Measurements from ENCODE around the gene EPDR1.

EPDR1 gene

DNA sequence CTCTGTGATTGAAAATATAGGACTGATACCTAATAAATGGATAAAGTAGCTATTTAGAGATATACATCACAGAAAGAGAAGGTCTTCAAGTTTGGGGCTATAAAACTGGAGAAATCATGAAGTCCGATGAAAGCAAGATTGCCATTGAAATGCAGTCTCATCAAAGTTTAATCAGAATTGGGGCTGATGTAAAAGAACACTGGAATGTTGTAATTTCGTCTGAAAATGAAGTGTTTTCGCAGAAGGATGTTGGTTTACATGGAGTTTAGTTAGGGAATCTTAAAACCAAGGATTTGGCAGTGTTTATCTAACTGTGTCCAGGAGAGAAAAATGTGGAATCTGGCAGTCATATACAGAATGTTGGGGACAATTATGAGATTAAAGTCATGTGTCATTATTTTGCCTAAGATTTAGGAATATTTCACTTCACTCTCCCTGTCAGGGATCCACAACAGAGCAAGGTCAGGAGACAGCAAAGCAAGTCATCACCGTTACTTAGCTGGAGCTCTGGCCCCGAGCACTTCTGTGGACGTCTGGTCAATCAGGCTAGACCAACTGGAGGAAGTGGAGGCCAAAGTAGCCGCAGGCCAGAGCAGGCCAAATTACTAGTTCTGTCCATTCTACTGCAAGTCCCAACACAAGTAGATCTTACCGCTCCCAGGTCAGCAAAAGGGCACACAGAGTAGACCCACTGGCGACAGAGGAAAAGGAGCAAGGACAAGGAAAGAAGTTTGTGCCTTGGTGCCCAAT lies 37.0 kb downstream of the EPDR1 start:
- H3K27ac ChIP-seq (ENCODE audit: low read length): no peak overlapping the region
- no peaks in the 10 kb centered on the region for H3K4me1 ChIP-seq (ENCODE audit: control insufficient read depth in 1 of 2, insufficient read depth in 2 of 2, low read length in 2 of 2)
- H3K27me3 ChIP-seq (ENCODE audit: low read depth, low read length): no peaks in the 10 kb centered on the region
- no peaks in the 10 kb centered on the region for H3K36me3 ChIP-seq (ENCODE audit: control insufficient read depth in 1 of 2, insufficient read depth in 2 of 2, low read length in 2 of 2)
- H3K9me3 ChIP-seq (ENCODE audit: control insufficient read depth in 1 of 2, low read length in 2 of 2): no peaks in the 10 kb centered on the region
- H3K4me3 ChIP-seq (ENCODE audit: low read depth in 1 of 2, low read length in 2 of 2): no peak overlapping the region

DNA sequence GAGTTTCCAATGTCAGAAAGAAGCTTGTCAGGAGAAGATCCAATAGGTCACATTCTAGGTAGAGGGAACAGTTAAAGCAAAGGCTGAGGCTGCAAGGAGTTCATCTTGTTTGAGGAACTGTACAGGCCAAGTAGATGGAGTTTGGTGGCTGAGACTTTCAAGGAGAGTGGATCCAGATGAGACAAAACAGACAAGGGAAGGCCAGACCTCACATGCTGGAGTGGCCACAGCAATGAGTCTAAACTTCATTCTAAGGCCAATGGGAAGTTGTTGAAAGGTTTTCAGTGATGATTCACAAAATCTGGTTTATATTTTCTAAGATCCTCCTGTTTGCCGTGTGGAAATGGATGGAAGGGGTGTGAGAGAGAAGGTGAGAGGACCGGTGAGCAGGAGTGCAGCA lies 40.0 kb downstream of the EPDR1 start:
- Histone ChIP-seq H3K27me3 (ENCODE audit: low read depth, low read length) (no peaks in the 10 kb centered on the region), H3K36me3 (ENCODE audit: control insufficient read depth in 1 of 2, insufficient read depth in 2 of 2, low read length in 2 of 2) (no peaks in the 10 kb centered on the region), H3K4me1 (ENCODE audit: control insufficient read depth in 1 of 2, insufficient read depth in 2 of 2, low read length in 2 of 2) (no peaks in the 10 kb centered on the region), H3K9me3 (ENCODE audit: control insufficient read depth in 1 of 2, low read length in 2 of 2) (no peaks in the 10 kb centered on the region), H3K27ac (ENCODE audit: low read length) (no peak overlapping the region), H3K4me3 (ENCODE audit: low read depth in 1 of 2, low read length in 2 of 2) (no peak overlapping the region)

DNA sequence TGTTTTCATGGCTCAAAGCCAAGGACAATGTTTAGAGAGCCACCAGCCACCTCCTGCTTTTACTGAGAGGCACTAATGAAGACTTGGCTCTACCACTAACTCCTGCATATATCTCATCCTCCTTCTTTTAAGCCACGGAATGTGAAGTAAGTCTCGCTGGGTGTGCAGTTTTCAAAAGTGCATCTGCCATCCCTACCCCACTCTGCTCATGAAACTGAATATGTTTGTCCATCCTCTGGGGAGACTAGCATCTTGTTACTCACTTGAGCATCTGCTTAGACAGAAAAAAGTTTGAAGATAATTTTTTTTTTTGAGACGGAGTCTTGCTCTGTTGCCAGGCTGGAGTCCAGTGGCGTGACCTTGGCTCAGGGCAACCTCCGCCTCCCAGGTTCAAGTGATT lies 40.8 kb downstream of the EPDR1 start:
- no peaks in the 10 kb centered on the region for H3K4me1 ChIP-seq (ENCODE audit: control insufficient read depth in 1 of 2, insufficient read depth in 2 of 2, low read length in 2 of 2)
- no peak overlapping the region for H3K4me3 ChIP-seq (ENCODE audit: low read depth in 1 of 2, low read length in 2 of 2)
- H3K9me3 ChIP-seq (ENCODE audit: control insufficient read depth in 1 of 2, low read length in 2 of 2): no peaks in the 10 kb centered on the region
- no peak overlapping the region for H3K27ac ChIP-seq (ENCODE audit: low read length)
- H3K36me3 ChIP-seq (ENCODE audit: control insufficient read depth in 1 of 2, insufficient read depth in 2 of 2, low read length in 2 of 2): no peaks in the 10 kb centered on the region
- no peaks in the 10 kb centered on the region for H3K27me3 ChIP-seq (ENCODE audit: low read depth, low read length)

DNA sequence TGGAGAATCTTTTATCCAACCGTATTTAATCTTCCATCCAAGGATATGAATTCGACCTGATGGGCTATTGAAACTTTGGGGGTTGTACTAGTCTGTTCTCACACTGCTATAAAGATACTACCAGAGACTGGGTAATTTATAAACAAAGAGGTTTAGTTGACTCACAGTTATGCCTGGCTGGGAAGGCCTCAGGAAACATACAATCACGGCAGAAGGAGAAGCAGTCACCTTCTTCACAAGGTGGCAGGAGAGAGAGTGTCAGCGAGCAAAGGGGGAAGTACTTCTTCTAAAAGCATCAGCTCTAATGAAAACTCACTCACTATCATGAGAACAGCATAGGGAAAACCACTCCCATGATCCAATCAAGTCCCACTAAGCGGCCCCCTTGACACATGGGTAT lies 43.8 kb downstream of the EPDR1 start:
- Histone ChIP-seq H3K36me3 (ENCODE audit: control insufficient read depth in 1 of 2, insufficient read depth in 2 of 2, low read length in 2 of 2) (no peaks in the 10 kb centered on the region), H3K27ac (ENCODE audit: low read length) (no peak overlapping the region), H3K4me1 (ENCODE audit: control insufficient read depth in 1 of 2, insufficient read depth in 2 of 2, low read length in 2 of 2) (no peaks in the 10 kb centered on the region)

DNA sequence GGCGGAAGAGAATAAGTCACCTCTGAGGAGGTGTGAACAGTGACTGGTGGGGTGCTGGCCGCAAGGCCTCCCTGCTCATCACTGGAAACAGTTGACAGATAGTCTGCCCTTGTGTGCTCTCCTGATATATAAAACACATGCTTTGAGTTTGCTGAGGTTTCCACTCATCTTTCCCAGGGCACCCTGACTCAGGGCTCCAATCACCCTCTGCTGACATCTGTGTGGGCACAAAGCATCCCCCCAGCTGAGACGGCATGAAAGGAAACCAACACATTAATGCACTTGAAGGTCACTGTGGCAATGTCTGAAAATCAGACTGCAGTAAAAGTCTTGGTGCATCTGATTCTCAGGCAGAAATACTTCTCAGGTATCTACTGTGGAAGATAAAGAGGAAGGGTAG lies 49.8 kb downstream of the EPDR1 start:
- H3K9me3 ChIP-seq (ENCODE audit: control insufficient read depth in 1 of 2, low read length in 2 of 2): no peaks in the 10 kb centered on the region
- no peak overlapping the region for H3K4me3 ChIP-seq (ENCODE audit: low read depth in 1 of 2, low read length in 2 of 2)
- no peaks in the 10 kb centered on the region for H3K27me3 ChIP-seq (ENCODE audit: low read depth, low read length)
- no peaks in the 10 kb centered on the region for H3K36me3 ChIP-seq (ENCODE audit: control insufficient read depth in 1 of 2, insufficient read depth in 2 of 2, low read length in 2 of 2)
- no peak overlapping the region for H3K27ac ChIP-seq (ENCODE audit: low read length)
- no peaks in the 10 kb centered on the region for H3K4me1 ChIP-seq (ENCODE audit: control insufficient read depth in 1 of 2, insufficient read depth in 2 of 2, low read length in 2 of 2)

More for the DNA sequence above, 43.8 kb downstream of the EPDR1 start:
- H3K9me3 ChIP-seq (ENCODE audit: control insufficient read depth in 1 of 2, low read length in 2 of 2): no peaks in the 10 kb centered on the region
- H3K27me3 ChIP-seq (ENCODE audit: low read depth, low read length): no peaks in the 10 kb centered on the region
- no peak overlapping the region for H3K4me3 ChIP-seq (ENCODE audit: low read depth in 1 of 2, low read length in 2 of 2)

DNA sequence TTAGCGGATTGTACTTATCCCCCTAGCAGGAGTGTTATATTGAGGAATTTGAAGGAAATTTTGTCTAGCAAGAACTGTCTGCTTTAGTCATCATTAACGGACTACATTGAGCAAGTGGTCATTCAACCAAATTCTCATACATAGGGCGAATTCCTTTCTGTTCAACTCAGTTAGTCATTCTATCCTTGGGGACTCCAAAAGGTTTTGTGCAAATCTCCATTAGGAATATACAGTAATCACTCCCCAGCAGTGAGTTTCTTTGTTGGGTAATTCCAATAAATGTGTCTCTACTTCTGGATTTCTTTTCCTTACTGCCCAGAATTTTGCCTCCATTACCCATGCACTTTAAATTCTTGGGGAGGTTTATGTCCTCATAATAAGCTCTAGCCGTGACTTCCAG lies 51.1 kb downstream of the EPDR1 start:
- no peak overlapping the region for H3K4me3 ChIP-seq (ENCODE audit: low read depth in 1 of 2, low read length in 2 of 2)
- H3K27me3 ChIP-seq (ENCODE audit: low read depth, low read length): no peaks in the 10 kb centered on the region
- no peak overlapping the region for H3K27ac ChIP-seq (ENCODE audit: low read length)
- H3K36me3 ChIP-seq (ENCODE audit: control insufficient read depth in 1 of 2, insufficient read depth in 2 of 2, low read length in 2 of 2): no peaks in the 10 kb centered on the region
- no peaks in the 10 kb centered on the region for H3K9me3 ChIP-seq (ENCODE audit: control insufficient read depth in 1 of 2, low read length in 2 of 2)
- no peaks in the 10 kb centered on the region for H3K4me1 ChIP-seq (ENCODE audit: control insufficient read depth in 1 of 2, insufficient read depth in 2 of 2, low read length in 2 of 2)

DNA sequence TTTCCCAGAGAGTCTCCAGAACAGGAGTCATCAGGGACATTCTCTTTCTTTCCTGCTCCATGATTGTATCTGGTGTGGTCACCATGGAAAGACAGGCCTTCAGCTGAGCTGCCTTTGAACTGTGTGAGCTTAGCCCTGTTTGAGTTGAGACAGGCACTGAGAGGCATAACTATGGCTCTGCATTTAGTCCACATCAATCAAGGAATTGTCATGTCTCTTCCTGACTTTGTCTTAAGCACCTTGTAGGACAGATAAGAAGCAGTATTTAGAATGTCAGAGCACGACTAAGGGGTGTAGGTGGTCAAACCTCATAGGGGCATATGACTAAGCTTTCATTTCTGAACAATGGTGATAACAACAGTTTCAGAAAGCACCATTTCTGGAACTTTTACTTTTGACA lies 53.5 kb downstream of the EPDR1 start:
- Histone ChIP-seq H3K27me3 (ENCODE audit: low read depth, low read length) (no peaks in the 10 kb centered on the region), H3K27ac (ENCODE audit: low read length) (no peak overlapping the region), H3K9me3 (ENCODE audit: control insufficient read depth in 1 of 2, low read length in 2 of 2) (no peaks in the 10 kb centered on the region), H3K4me3 (ENCODE audit: low read depth in 1 of 2, low read length in 2 of 2) (no peak overlapping the region), H3K4me1 (ENCODE audit: control insufficient read depth in 1 of 2, insufficient read depth in 2 of 2, low read length in 2 of 2) (no peaks in the 10 kb centered on the region), H3K36me3 (ENCODE audit: control insufficient read depth in 1 of 2, insufficient read depth in 2 of 2, low read length in 2 of 2) (no peaks in the 10 kb centered on the region)

DNA sequence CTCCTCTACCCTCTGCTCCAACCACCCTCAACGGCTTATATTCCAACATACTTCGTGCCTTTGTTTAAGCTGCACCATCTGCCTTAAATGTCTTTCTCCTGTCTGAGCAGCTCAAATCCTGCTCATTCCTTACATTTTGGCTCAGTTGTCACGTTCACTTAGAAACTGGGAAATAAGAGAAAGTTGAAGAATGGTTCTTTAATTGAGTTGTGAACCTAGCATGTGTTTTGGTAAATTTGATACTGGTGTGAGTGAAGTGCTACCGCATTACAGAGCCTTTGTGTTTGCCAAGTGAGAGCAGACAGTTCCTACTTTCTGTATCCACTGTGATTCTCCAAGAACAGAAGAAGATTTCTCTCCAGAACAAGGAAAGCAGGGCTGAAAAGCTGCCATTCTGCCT lies 54.3 kb downstream of the EPDR1 start:
- no peaks in the 10 kb centered on the region for H3K27me3 ChIP-seq (ENCODE audit: low read depth, low read length)
- no peak overlapping the region for H3K27ac ChIP-seq (ENCODE audit: low read length)
- H3K4me1 ChIP-seq (ENCODE audit: control insufficient read depth in 1 of 2, insufficient read depth in 2 of 2, low read length in 2 of 2): no peaks in the 10 kb centered on the region
- H3K9me3 ChIP-seq (ENCODE audit: control insufficient read depth in 1 of 2, low read length in 2 of 2): no peaks in the 10 kb centered on the region
- no peak overlapping the region for H3K4me3 ChIP-seq (ENCODE audit: low read depth in 1 of 2, low read length in 2 of 2)
- H3K36me3 ChIP-seq (ENCODE audit: control insufficient read depth in 1 of 2, insufficient read depth in 2 of 2, low read length in 2 of 2): no peaks in the 10 kb centered on the region

DNA sequence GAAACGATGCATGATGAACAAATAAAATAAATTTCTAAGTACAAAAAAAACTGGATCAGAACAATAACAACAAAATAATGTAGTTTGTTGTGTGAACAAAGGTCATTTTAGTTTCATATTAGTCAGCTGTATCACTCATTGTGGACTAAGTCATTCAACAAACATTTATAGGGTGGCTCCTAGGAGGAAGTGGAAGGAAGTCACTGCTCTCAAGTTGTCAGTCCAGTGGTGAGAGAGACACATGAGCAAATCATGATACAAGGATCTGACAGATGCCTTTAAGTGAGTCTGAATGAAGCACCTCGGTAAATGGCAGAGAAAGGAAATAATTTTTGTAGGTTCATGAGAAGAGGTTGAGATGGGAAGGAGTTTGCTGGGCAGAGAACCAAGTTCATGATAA lies 56.8 kb downstream of the EPDR1 start:
- Histone ChIP-seq H3K36me3 (ENCODE audit: control insufficient read depth in 1 of 2, insufficient read depth in 2 of 2, low read length in 2 of 2) (no peaks in the 10 kb centered on the region), H3K4me1 (ENCODE audit: control insufficient read depth in 1 of 2, insufficient read depth in 2 of 2, low read length in 2 of 2) (no peaks in the 10 kb centered on the region), H3K27me3 (ENCODE audit: low read depth, low read length) (no peaks in the 10 kb centered on the region), H3K27ac (ENCODE audit: low read length) (no peak overlapping the region), H3K9me3 (ENCODE audit: control insufficient read depth in 1 of 2, low read length in 2 of 2) (no peaks in the 10 kb centered on the region), H3K4me3 (ENCODE audit: low read depth in 1 of 2, low read length in 2 of 2) (no peak overlapping the region)

DNA sequence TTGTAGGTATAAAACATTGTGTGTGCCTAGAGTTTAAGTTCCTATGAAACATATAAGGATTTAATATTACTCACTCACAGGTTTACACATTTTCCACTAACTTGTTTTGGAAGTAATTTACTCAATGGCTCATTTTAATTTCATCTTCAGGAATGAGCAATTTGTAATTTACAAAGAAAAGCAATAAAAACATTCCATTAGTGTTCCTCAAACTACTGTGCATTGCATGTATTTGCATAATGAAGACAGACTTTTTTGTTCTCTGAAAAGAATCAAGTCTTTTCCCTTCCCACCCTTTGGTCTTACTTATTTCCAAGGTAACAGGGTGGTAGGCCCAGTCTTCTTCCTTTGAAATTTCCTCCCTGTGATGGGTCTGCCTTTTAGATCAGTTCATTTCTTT lies 61.2 kb downstream of the EPDR1 start:
- H3K36me3 ChIP-seq (ENCODE audit: control insufficient read depth in 1 of 2, insufficient read depth in 2 of 2, low read length in 2 of 2): no peaks in the 10 kb centered on the region
- no peaks in the 10 kb centered on the region for H3K4me1 ChIP-seq (ENCODE audit: control insufficient read depth in 1 of 2, insufficient read depth in 2 of 2, low read length in 2 of 2)
- H3K9me3 ChIP-seq (ENCODE audit: control insufficient read depth in 1 of 2, low read length in 2 of 2): no peaks in the 10 kb centered on the region
- no peak overlapping the region for H3K27ac ChIP-seq (ENCODE audit: low read length)
- no peak overlapping the region for H3K4me3 ChIP-seq (ENCODE audit: low read depth in 1 of 2, low read length in 2 of 2)
- no peaks in the 10 kb centered on the region for H3K27me3 ChIP-seq (ENCODE audit: low read depth, low read length)

DNA sequence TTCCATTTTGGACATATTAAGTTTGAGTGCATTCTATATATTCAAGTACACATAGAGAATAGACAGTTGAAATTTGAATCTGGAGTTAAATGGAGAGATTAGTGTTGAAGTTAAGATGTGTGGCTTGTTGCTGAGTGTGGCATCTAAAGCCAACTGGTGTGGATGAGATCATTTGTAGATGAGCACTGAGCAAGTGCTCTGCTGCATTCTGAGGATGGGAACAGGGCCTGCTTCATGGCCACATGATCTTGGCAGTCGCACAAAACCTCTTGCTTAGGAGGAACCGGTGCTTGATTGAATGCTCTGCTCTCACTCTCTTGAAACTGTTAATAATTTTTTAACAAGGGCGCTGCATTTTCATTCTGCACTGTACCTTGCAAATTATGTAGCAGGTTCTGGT lies 62.0 kb downstream of the EPDR1 start:
- Histone ChIP-seq H3K27me3 (ENCODE audit: low read depth, low read length) (no peaks in the 10 kb centered on the region), H3K27ac (ENCODE audit: low read length) (no peak overlapping the region), H3K4me1 (ENCODE audit: control insufficient read depth in 1 of 2, insufficient read depth in 2 of 2, low read length in 2 of 2) (no peaks in the 10 kb centered on the region), H3K4me3 (ENCODE audit: low read depth in 1 of 2, low read length in 2 of 2) (no peak overlapping the region), H3K9me3 (ENCODE audit: control insufficient read depth in 1 of 2, low read length in 2 of 2) (no peaks in the 10 kb centered on the region), H3K36me3 (ENCODE audit: control insufficient read depth in 1 of 2, insufficient read depth in 2 of 2, low read length in 2 of 2) (no peaks in the 10 kb centered on the region)

DNA sequence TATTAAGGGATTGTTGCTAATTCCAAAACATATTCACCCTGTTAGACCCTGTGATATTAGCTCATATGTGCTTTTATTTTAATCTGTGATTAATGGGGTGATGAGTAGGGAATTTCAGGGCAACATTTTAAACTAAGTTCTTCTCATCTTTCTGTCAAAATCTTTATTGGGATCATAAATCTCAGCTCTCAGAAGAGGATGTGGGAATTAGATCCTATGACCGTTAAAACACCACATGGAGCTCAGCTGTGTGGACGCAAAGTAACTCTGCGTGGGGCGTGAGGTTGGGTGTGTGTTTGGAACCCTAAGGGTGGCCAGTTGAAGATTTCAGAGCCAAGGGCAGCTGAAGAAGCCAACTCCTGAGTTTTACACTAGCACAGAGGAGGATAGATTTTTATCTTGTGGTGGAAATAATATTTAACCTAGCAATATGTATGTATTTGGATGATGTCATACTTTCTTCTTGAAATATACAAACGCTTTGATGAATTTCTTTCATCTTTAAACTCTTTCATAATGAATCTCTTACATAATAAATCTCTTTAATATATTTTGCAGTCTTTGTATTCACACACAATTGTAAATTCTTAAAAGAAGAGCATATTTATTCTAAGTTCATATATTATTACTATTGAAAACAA lies 64.4 kb downstream of the EPDR1 start:
- no peaks in the 10 kb centered on the region for H3K9me3 ChIP-seq (ENCODE audit: control insufficient read depth in 1 of 2, low read length in 2 of 2)
- H3K27me3 ChIP-seq (ENCODE audit: low read depth, low read length): no peaks in the 10 kb centered on the region
- no peaks in the 10 kb centered on the region for H3K4me1 ChIP-seq (ENCODE audit: control insufficient read depth in 1 of 2, insufficient read depth in 2 of 2, low read length in 2 of 2)
- no peak overlapping the region for H3K4me3 ChIP-seq (ENCODE audit: low read depth in 1 of 2, low read length in 2 of 2)
- no peak overlapping the region for H3K27ac ChIP-seq (ENCODE audit: low read length)
- no peaks in the 10 kb centered on the region for H3K36me3 ChIP-seq (ENCODE audit: control insufficient read depth in 1 of 2, insufficient read depth in 2 of 2, low read length in 2 of 2)
